NCI-H1417 (cell line): ENCODE results near the gene DACT1.

ENCODE experiments used
- DNase-seq, 3 experiments: peaks; one replicate each; lab custom pipeline; 2025; lab: John Stamatoyannopoulos, UW

Gene DACT1

GRCh38 chr14:58635091-58635830, 2.5 kb upstream of the DACT1 start:
- no peak for DNase-seq

- DNase-seq, result no peak
Measured at GRCh38 chr14:58636129-58636528, 1.6 kb upstream of the DACT1 start.

- DNase-seq, result no peak
Measured at GRCh38 chr14:58637040-58637390, 747 bp upstream of the DACT1 start.

- DNase-seq, result peak; percentile 23 to 74 (median 64)
Measured at GRCh38 chr14:58638231-58639197, 752 bp downstream of the DACT1 start.

GRCh38 chr14:58639198-58639565, 1.4 kb downstream of the DACT1 start:
- no peak for DNase-seq

- DNase-seq, result peak; percentile 62 to 94 (median 88)
Measured at GRCh38 chr14:58639842-58640484, 2.2 kb downstream of the DACT1 start.

GRCh38 chr14:58640959-58641358, 3.2 kb downstream of the DACT1 start:
- DNase-seq, result no peak

GRCh38 chr14:58641509-58641908, 3.7 kb downstream of the DACT1 start:
- no peak for DNase-seq

- DNase-seq, result no peak
Measured at GRCh38 chr14:58643366-58643765, 5.6 kb downstream of the DACT1 start.

- DNase-seq, result no peak
Measured at GRCh38 chr14:58645641-58646040, 7.9 kb downstream of the DACT1 start.

GRCh38 chr14:58646479-58646878, 8.7 kb downstream of the DACT1 start:
- DNase-seq, result no peak

GRCh38 chr14:58647777-58648176, 10.0 kb downstream of the DACT1 start:
- no peak for DNase-seq

- DNase-seq, result no peak
Measured at GRCh38 chr14:58650857-58651256, 13.1 kb downstream of the DACT1 start.

GRCh38 chr14:58656671-58657411, 19.1 kb downstream of the DACT1 start:
- peak in 2 of 3 experiments; percentile 11 to 64 for DNase-seq

GRCh38 chr14:58659061-58659460, 21.3 kb downstream of the DACT1 start:
- DNase-seq, result no peak

GRCh38 chr14:58659846-58660245, 22.1 kb downstream of the DACT1 start:
- no peak for DNase-seq

GRCh38 chr14:58660407-58660806, 22.6 kb downstream of the DACT1 start:
- no peak for DNase-seq

- no peak for DNase-seq
Measured at GRCh38 chr14:58662018-58662417, 24.3 kb downstream of the DACT1 start.

- DNase-seq, result peak in 1 of 3 experiments; percentile 56
Measured at GRCh38 chr14:58662759-58663158, 25.0 kb downstream of the DACT1 start.

- peak; percentile 64 to 90 (median 88) for DNase-seq
Measured at GRCh38 chr14:58663494-58664111, 25.8 kb downstream of the DACT1 start.

- no peak for DNase-seq
Measured at GRCh38 chr14:58665773-58666500, 28.2 kb downstream of the DACT1 start.
